Motor neuron (in vitro differentiated cells): ENCODE measurements around the gene UTS2B. TPM values are rescaled to one million over a fixed set of nuclear protein-coding genes. Genes with fewer than 3 reads are reported as not detected.
"Not testable (repeated sequence)": the region's sequence is repeated elsewhere in the genome, so short reads cannot be mapped to it uniquely, and the experiment has no call there.

Source experiments
- ATAC-seq, 8 experiments: fragments of 200-7000 bp; cut with Tn5 transposase; replicated peaks in 6 of 8; 2 replicates each; pipeline ENCODE4 v1.8.0; 2021; ENCODE audit warnings: mild to moderate bottlenecking in 8 of 8, moderate library complexity in 8 of 8
- H3K27ac ChIP-seq, 2 donors: fragments of 250-450 bp; sonication (Bioruptor Pico); 2 replicates each; pipeline ENCODE4 v1.9.0; 2021; ENCODE audit warnings: antibody characterized with exemption in 2 of 2, mild to moderate bottlenecking in 2 of 2, moderate library complexity in 1 of 2
- H3K4me1 ChIP-seq, 2 donors: fragments of 250-450 bp; sonication (Bioruptor Pico); replicated peaks in 1 of 2; 2 replicates each; pipeline ENCODE4 v1.6.1; 2021; ENCODE audit warnings: antibody characterized with exemption in 2 of 2, mild to moderate bottlenecking in 2 of 2, moderate library complexity in 1 of 2
- H3K4me3 ChIP-seq, 5 donors: fragments of 250-450 bp; sonication (Bioruptor Pico); 2 replicates each; pipeline ENCODE4 v1.9.0; 2021; ENCODE audit warnings: antibody characterized with exemption in 5 of 5, mild to moderate bottlenecking in 5 of 5, moderate library complexity in 4 of 5
- WGBS, 10 experiments: fragments of 450-650 bp; shearing (Covaris generic); methylation state at CpG; one replicate each; pipeline ENCODE4 v1.0.0; 2022; 5-methylcytosine and 5-hydroxymethylcytosine counted together
- in situ Hi-C, 9 experiments: fragments of 400-800 bp; cut with MboI; loops; one replicate each; pipeline ENCODE4 v1.15.0; 2021; ENCODE audit warnings: low sequenced_read_pairs in 9 of 9, low pct_unique_long_range_greater_than_20kb in 2 of 9; ENCODE audit not compliant: unreplicated experiment in 9 of 9
- total RNA-seq, 8 experiments: library from RNA; unstranded; fragments of 300-600 nt; gene quantifications; 2 replicates each; pipeline versions ENCODE4 v1.2.3 to v1.2.4, GENCODE V29; 2022

The UTS2B gene
- total RNA-seq, 8 experiments from 2014 or later: 0.13 to 7.0 (median 1.2) TPM

DNA sequence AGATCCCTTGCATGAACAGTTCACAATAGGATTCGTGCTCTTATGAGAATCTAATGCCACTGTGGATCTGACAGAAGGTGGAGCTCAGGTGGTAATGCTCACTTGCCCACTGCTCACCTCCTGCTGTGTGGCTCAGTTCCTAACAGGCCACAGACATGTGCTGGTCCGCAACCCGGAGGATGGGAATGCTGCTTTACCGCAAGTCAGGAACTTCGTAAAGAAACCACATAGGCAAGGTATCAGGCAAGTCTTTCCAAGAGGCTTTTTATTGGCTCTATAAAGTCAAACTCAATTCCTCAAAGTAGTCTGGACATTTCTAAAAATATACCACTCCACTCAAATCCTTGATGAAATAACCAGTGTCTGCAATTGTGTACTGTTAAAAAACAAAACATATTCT, 75.2 kb downstream of the UTS2B start:
- H3K4me1 ChIP-seq: no peaks in the 10 kb centered on the region
- no peak overlapping the region for H3K27ac ChIP-seq
- in situ Hi-C loops: no loop called here
- H3K4me3 ChIP-seq: no peak overlapping the region
- 80 to 100% (median 98%) methylated on average over 1 to 5 of the region's 5 CpGs; no CpG with 5 or more reads in 5 of the 10 experiments for WGBS, 10 experiments
- no peak for ATAC-seq

DNA sequence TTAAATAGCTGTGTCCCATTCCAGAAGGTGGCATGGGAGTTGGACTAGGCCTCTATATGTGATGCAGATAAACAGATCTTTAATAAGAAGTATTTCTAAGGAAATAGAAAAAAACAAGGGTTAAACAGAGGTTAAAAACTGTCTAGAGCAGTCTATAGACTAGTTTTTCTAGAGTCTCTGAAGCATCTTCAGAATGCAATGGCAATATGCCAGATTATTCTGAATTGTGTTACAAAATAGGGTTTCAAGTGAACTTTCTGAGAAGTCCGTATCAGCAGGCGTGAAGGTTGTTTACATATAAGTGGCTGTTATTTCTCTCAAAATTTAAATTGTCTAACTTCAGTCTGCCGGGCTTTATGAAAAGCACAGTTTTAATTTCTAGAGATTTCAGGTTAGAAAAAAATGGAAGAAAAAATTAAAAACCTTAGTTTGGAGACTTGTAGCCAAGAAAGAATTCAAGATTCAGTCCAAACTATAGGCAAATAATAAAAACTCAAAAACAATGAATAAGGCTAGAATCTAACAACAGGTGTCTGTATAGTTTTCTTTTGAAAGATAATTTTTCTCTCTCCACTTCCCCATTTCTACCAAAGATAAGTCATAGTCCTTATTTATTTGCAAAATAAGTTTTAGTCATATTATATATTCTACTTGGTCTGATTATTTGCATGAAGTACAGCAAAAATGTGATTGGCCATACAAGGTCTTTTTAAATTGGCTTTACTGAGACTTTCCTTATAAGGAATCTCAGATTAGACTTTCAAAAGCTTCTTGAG, 76.0 kb downstream of the UTS2B start:
- Histone ChIP-seq H3K4me3 (no peak overlapping the region), H3K4me1 (no peaks in the 10 kb centered on the region), H3K27ac (no peak overlapping the region)
- in situ Hi-C loops: no loop called here
- 63 to 97% (median 87%) methylated on average over 2 to 3 of the region's 3 CpGs; no CpG with 5 or more reads in 2 of the 10 experiments for WGBS, 10 experiments
- ATAC-seq: no peak

DNA sequence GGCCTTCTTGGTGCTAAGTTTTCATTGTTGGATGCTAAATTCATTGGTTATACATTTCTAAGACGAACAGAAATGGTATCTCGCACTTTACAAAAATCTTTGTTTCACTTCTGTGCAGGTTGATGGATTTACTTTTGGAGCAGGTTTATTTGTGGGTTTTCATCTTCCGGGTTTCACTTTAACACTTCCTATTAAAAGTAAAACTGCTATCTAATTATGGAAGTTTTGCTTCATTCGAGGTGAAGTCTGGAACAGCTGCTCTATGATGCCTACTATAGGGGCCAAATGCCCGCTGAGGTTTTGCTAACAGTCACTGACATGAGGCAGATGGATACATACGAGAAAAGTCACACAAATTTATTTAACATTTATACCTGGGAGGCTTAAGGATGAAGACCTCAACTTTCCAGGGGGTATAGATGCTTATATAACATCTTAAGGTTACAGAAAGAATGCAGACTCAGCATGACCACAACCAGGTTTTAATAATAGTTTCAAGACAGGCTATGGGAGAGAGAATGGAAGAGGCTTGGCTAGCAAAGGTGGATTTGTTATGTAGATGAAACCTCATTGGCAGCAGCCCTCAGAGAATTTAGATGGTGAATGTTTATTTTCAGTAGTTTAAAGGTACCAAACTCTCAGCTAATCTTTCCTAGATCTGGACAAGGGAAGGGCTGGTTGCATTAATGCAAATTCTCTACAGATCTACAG, 77.1 kb downstream of the UTS2B start:
- peak in 2 of 8 experiments; percentile 31 to 72 for ATAC-seq
- in situ Hi-C loops: no loop called here
- WGBS, 10 experiments: 44 to 83% (median 75%) methylated on average over 3 to 6 of the region's 6 CpGs; no CpG with 5 or more reads in 2 of the 10 experiments
- no peaks in the 10 kb centered on the region for H3K4me1 ChIP-seq
- no peak overlapping the region for H3K27ac ChIP-seq
- H3K4me3 ChIP-seq: no peak overlapping the region

DNA sequence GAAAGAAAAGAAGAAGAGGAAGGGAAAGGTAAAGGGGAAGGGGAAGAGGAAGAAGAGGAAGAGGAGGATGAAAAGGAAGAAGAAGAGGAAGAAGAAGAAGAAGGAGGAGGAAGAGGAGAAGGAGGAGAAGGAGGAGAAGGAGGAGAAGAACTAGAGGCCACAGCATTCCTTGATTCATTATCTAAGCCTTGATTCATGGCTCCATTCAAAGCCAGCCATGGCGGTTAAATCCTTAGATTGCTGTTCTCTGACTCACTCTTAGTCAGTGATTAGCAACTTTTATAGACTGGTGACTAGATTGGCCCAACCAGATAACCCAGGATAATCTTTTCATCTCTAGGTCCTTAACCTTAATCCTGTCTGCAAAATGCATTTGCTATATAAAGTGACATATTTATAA, 83.7 kb downstream of the UTS2B start:
- ATAC-seq: no peak
- Histone ChIP-seq H3K4me1 (no peaks in the 10 kb centered on the region), H3K27ac (no peak overlapping the region), H3K4me3 (no peak overlapping the region)
- in situ Hi-C loops: no loop called here
- 0 to 100% (median 55%) methylated on average over 1 of the region's 1 CpG; no CpG with 5 or more reads in 2 of the 10 experiments for WGBS, 10 experiments

DNA sequence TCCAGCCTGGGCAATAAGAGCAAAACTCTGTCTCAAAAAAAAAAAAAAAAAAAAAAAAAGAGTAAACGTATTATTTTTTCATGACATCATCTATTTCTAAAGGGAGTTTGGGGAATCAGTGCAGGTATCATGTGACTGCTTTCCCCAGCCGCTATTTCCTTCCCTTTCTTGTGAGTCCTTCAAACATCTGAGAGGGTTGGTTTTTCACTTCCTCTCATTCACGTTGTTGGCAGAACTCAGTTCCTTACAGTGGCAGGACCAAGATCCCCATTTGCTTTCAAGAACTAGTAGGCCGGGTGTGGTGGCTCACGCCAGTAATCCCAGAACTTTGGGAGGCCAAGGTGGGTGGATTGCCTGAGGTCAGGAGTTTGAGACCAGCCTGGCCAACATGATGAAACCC, 84.3 kb downstream of the UTS2B start:
- H3K27ac ChIP-seq, H3K4me1 ChIP-seq, in situ Hi-C loops, H3K4me3 ChIP-seq, ATAC-seq: not testable (repeated sequence)
- 66 to 100% (median 88%) methylated on average over 1 to 5 of the region's 5 CpGs; no CpG with 5 or more reads in 3 of the 10 experiments for WGBS, 10 experiments

DNA sequence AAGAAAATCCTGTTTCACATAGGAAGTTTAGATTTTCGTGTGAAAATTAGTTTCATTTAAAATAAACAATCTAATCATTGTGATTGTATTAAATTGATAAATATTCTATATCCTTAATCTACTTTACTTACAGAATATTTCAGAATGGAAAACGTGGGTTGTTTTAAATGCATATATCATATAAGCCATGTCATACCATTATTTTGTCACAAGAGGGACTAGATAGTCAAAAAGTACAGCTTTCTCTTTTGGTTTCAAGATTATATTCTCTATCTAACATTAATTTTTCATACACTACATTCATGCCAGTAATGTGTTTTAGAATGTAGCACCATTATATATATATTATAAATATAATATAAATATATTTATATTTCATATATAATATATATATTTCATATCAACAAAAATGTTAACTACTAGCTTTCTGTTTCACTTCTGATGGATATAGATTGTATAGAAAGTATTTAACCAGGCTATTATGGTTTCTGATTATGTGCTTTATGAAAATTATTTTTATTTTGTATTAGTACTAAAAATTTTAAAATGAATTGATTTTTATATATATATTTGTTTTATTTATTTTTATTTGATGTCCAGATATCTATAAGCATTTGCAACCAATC, 86.0 kb downstream of the UTS2B start:
- Histone ChIP-seq H3K4me1 (no peaks in the 10 kb centered on the region), H3K4me3 (no peak overlapping the region), H3K27ac (no peak overlapping the region)
- 0 to 100% (median 40%) methylated on average over 1 to 2 of the region's 2 CpGs; no CpG with 5 or more reads in 1 of the 10 experiments for WGBS, 10 experiments
- in situ Hi-C loops: no loop called here
- no peak for ATAC-seq

DNA sequence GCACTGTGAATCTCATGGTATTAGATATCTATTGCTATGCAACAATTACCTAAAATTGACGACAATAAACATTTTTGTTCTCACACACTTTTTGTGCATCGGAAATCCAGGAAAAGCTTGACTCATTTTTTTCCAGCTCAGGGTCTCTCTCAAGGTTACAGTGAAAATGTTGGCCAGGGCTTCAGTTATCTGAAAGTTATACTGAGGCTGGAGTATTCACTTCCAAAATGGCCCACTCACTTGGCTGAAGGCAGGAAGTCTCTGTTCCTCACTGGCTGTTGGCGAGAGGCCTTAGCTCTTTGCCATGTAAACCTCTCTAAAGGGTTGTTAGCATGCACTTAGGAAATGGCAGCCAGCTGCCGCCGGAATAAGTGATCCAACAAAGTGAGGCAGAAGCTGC, 89.8 kb downstream of the UTS2B start:
- Histone ChIP-seq H3K4me1 (peaks cover 0 to 4% of the 10 kb centered on the region in 2 donors), H3K27ac (no peak overlapping the region), H3K4me3 (no peak overlapping the region)
- no peak for ATAC-seq
- in situ Hi-C loops: no loop called here
- WGBS, 10 experiments: 73 to 100% (median 95%) methylated on average over 3 to 5 of the region's 5 CpGs

DNA sequence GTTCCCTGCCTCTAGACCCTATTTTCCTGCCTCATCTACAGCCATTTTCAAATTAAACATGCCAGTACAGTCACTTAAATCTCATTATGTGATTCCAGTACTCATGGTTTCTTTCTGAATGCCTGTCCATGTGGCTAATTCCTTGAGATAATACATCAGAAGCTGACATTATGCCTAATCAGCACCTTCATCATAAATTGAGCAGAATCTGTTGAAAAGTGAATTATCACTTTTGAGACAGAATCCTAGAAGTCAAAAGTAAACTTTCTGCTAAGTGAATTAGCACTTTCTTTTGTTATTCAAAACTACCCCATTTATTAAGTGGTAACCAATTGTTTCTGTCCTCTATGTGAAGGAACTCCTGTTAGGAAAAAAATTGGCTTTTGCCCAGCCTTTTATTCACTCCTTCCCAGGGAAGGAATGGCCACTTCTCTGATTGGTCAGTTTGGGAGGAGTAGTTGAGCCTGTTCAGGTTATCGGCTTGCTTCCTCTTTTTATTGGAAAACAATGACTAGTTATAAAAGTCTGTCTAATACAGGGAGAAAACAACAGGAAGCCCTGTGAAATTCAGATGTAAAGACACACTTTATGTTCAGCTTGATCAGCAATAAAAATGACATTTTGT, 90.8 kb downstream of the UTS2B start:
- Histone ChIP-seq H3K27ac (no peak overlapping the region), H3K4me1 (peaks cover 0 to 4% of the 10 kb centered on the region in 2 donors), H3K4me3 (no peak overlapping the region)
- peak in 5 of 8 experiments; percentile 51 to 78 (median 60) for ATAC-seq
- WGBS, 10 experiments: 0 to 100% (median 50%) methylated on average over 1 of the region's 1 CpG; no CpG with 5 or more reads in 3 of the 10 experiments
- in situ Hi-C loops: no loop called here

DNA sequence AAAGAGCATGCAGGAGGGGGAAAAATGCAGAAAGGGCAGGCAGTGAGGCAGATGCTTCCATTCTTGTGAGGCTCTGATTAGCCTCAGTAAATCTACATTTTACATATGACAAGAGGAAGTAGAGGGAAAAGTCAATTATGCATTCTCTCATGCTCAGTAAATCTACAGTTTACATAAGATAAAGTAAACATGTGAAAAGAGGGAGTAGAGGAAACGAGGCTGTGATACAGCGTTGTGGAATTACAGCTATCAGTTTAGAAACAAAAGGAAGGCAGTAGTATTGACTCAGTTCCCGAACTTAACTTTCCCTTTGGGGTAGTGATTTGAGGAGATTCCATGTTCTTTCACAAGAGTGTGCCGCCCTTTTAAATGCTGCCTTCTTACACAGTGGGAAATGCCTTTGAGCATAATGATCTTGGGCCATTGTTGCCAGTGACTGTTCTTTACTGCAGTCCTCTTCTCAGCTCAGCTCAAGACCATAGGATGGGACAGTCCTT, 92.0 kb downstream of the UTS2B start:
- peak in 5 of 8 experiments; percentile 19 to 66 (median 51) for ATAC-seq
- in situ Hi-C loops: no loop called here
- Histone ChIP-seq H3K27ac (no peak overlapping the region), H3K4me1 (peaks cover 0 to 4% of the 10 kb centered on the region in 2 donors), H3K4me3 (no peak overlapping the region)
- 0 to 63% (median 15%) methylated on average over 2 to 4 of the region's 4 CpGs; no CpG with 5 or more reads in 3 of the 10 experiments for WGBS, 10 experiments

DNA sequence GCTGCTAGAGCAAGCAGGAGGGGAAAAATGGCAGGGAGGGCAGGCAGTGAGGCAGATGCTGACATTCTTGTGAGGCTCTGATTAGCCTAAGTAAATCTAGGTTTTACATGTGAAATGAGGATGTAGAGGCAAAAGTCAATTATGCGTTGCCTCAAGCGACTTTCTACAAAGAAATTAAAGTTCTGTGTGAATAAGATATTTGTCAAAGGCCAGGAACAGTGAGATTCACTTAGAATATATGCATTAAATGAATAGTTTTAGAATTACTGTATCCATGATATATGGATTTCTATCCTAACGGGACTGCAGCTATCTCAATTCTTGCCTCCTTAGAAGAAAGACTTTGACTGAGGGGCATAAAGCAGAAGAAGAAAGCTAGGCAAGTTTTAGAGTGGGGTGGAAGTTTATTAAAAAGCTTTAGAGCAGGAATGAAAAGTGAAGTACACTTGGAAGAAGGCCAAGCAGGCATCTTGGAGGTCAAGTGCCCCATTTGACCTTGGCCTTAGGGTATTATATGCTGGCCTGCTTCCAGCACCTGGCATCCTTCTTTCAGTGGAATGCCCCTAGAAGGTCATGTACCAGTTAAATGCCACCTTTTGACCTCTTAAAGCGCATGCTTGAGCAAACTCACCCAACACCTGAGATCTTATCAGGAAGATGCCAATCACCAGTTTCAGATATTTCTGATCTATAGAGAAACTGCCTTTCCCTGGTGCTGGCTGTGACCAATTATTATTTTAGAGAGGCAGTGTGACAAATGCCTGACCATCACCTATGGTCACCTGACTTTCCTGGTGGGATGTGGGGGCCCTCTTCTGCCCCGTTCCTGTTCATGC, 93.1 kb downstream of the UTS2B start:
- no peak overlapping the region for H3K4me3 ChIP-seq
- H3K27ac ChIP-seq: no peak overlapping the region
- peak in 1 of 8 experiments; percentile 92 for ATAC-seq
- in situ Hi-C loops: no loop called here
- peaks cover 0 to 4% of the 10 kb centered on the region in 2 donors for H3K4me1 ChIP-seq
- 7 to 77% (median 57%) methylated on average over 1 to 5 of the region's 5 CpGs; no CpG with 5 or more reads in 1 of the 10 experiments for WGBS, 10 experiments

DNA sequence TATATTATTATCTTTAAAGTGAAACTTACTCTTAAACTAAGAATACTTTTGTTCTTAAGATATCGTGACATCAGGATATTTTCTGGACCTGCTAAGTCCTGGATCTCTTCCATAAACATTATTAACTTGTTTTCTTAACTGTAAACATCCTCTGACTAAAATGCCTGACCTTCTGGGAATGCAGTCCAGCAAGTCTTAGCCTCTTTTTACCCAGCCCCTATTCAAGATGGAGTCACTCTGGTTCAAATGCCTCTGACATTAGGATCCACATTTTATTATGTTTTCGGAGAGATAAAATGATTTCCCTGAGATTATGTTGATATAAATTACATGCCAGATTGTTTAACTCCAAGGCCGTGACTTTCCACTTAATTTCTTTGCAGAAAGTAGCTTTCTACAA, 93.7 kb downstream of the UTS2B start:
- Histone ChIP-seq H3K4me3 (no peak overlapping the region), H3K27ac (no peak overlapping the region), H3K4me1 (peaks cover 0 to 4% of the 10 kb centered on the region in 2 donors)
- no peak for ATAC-seq
- 33 to 100% (median 88%) methylated on average over 1 to 3 of the region's 3 CpGs; no CpG with 5 or more reads in 1 of the 10 experiments for WGBS, 10 experiments
- in situ Hi-C loops: no loop called here
